ENCODE results near the gene IQSEC1.

DNA sequence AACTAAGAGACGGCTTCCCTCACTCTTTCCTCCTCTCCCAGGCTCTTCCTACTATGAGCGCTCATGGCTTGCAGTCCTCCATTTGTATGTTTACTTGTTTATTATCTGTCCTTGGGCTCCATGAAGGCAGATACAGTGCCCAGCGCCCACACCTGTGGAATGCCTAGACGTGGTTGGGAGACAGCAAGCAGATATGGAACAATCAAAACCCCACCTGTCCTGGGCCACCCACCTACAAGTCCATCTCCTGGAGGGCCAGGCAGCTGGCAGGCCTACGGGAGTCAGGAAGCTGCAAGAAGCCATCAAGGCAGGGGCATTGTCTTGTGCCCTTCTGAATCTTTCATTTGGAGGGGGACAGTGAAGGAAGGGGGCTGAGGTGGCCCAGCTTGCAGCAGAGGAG, 104.7 kb downstream of the IQSEC1 start:
- TF ChIP-seq, protein P1, sequence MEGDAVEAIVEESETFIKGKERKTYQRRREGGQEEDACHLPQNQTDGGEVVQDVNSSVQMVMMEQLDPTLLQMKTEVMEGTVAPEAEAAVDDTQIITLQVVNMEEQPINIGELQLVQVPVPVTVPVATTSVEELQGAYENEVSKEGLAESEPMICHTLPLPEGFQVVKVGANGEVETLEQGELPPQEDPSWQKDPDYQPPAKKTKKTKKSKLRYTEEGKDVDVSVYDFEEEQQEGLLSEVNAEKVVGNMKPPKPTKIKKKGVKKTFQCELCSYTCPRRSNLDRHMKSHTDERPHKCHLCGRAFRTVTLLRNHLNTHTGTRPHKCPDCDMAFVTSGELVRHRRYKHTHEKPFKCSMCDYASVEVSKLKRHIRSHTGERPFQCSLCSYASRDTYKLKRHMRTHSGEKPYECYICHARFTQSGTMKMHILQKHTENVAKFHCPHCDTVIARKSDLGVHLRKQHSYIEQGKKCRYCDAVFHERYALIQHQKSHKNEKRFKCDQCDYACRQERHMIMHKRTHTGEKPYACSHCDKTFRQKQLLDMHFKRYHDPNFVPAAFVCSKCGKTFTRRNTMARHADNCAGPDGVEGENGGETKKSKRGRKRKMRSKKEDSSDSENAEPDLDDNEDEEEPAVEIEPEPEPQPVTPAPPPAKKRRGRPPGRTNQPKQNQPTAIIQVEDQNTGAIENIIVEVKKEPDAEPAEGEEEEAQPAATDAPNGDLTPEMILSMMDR (conservative IDR thresholded peaks at IDR 0.05; ENCODE audit: low read depth in 2 of 2), result no peak
- TF ChIP-seq POLR2AphosphoS5 (IDR thresholded peaks at IDR 0.05; ENCODE audit: low read depth) (no peak), EZH2phosphoT487 (IDR thresholded peaks at IDR 0.05; ENCODE audit: unreplicated experiment) (no peak), NANOG (IDR thresholded peaks at IDR 0.05; ENCODE audit: borderline replicate concordance) (no peak), CREB1 (CRISPR knock-in tag; IDR thresholded peaks at IDR 0.05; ENCODE audit: low read depth) (no peak), EZH2 (IDR thresholded peaks at IDR 0.05; ENCODE audit: low read depth, unreplicated experiment) (no peak), ZNF331 (CRISPR knock-in tag; IDR thresholded peaks at IDR 0.05; ENCODE audit: low read depth) (no peak), ZNF114 (CRISPR knock-in tag; IDR thresholded peaks at IDR 0.05) (no peak), JUNB (IDR thresholded peaks at IDR 0.05; ENCODE audit: unreplicated experiment) (no peak), STAT1 (IDR thresholded peaks at IDR 0.05; ENCODE audit: unreplicated experiment) (no peak)
- TF ChIP-seq, protein P2, sequence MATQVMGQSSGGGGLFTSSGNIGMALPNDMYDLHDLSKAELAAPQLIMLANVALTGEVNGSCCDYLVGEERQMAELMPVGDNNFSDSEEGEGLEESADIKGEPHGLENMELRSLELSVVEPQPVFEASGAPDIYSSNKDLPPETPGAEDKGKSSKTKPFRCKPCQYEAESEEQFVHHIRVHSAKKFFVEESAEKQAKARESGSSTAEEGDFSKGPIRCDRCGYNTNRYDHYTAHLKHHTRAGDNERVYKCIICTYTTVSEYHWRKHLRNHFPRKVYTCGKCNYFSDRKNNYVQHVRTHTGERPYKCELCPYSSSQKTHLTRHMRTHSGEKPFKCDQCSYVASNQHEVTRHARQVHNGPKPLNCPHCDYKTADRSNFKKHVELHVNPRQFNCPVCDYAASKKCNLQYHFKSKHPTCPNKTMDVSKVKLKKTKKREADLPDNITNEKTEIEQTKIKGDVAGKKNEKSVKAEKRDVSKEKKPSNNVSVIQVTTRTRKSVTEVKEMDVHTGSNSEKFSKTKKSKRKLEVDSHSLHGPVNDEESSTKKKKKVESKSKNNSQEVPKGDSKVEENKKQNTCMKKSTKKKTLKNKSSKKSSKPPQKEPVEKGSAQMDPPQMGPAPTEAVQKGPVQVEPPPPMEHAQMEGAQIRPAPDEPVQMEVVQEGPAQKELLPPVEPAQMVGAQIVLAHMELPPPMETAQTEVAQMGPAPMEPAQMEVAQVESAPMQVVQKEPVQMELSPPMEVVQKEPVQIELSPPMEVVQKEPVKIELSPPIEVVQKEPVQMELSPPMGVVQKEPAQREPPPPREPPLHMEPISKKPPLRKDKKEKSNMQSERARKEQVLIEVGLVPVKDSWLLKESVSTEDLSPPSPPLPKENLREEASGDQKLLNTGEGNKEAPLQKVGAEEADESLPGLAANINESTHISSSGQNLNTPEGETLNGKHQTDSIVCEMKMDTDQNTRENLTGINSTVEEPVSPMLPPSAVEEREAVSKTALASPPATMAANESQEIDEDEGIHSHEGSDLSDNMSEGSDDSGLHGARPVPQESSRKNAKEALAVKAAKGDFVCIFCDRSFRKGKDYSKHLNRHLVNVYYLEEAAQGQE (IDR thresholded peaks at IDR 0.05; ENCODE audit: unreplicated experiment), result no peak
- TF ChIP-seq, protein P3, sequence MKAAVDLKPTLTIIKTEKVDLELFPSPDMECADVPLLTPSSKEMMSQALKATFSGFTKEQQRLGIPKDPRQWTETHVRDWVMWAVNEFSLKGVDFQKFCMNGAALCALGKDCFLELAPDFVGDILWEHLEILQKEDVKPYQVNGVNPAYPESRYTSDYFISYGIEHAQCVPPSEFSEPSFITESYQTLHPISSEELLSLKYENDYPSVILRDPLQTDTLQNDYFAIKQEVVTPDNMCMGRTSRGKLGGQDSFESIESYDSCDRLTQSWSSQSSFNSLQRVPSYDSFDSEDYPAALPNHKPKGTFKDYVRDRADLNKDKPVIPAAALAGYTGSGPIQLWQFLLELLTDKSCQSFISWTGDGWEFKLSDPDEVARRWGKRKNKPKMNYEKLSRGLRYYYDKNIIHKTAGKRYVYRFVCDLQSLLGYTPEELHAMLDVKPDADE (IDR thresholded peaks at IDR 0.05), result no peak
- TF ChIP-seq, protein P4, sequence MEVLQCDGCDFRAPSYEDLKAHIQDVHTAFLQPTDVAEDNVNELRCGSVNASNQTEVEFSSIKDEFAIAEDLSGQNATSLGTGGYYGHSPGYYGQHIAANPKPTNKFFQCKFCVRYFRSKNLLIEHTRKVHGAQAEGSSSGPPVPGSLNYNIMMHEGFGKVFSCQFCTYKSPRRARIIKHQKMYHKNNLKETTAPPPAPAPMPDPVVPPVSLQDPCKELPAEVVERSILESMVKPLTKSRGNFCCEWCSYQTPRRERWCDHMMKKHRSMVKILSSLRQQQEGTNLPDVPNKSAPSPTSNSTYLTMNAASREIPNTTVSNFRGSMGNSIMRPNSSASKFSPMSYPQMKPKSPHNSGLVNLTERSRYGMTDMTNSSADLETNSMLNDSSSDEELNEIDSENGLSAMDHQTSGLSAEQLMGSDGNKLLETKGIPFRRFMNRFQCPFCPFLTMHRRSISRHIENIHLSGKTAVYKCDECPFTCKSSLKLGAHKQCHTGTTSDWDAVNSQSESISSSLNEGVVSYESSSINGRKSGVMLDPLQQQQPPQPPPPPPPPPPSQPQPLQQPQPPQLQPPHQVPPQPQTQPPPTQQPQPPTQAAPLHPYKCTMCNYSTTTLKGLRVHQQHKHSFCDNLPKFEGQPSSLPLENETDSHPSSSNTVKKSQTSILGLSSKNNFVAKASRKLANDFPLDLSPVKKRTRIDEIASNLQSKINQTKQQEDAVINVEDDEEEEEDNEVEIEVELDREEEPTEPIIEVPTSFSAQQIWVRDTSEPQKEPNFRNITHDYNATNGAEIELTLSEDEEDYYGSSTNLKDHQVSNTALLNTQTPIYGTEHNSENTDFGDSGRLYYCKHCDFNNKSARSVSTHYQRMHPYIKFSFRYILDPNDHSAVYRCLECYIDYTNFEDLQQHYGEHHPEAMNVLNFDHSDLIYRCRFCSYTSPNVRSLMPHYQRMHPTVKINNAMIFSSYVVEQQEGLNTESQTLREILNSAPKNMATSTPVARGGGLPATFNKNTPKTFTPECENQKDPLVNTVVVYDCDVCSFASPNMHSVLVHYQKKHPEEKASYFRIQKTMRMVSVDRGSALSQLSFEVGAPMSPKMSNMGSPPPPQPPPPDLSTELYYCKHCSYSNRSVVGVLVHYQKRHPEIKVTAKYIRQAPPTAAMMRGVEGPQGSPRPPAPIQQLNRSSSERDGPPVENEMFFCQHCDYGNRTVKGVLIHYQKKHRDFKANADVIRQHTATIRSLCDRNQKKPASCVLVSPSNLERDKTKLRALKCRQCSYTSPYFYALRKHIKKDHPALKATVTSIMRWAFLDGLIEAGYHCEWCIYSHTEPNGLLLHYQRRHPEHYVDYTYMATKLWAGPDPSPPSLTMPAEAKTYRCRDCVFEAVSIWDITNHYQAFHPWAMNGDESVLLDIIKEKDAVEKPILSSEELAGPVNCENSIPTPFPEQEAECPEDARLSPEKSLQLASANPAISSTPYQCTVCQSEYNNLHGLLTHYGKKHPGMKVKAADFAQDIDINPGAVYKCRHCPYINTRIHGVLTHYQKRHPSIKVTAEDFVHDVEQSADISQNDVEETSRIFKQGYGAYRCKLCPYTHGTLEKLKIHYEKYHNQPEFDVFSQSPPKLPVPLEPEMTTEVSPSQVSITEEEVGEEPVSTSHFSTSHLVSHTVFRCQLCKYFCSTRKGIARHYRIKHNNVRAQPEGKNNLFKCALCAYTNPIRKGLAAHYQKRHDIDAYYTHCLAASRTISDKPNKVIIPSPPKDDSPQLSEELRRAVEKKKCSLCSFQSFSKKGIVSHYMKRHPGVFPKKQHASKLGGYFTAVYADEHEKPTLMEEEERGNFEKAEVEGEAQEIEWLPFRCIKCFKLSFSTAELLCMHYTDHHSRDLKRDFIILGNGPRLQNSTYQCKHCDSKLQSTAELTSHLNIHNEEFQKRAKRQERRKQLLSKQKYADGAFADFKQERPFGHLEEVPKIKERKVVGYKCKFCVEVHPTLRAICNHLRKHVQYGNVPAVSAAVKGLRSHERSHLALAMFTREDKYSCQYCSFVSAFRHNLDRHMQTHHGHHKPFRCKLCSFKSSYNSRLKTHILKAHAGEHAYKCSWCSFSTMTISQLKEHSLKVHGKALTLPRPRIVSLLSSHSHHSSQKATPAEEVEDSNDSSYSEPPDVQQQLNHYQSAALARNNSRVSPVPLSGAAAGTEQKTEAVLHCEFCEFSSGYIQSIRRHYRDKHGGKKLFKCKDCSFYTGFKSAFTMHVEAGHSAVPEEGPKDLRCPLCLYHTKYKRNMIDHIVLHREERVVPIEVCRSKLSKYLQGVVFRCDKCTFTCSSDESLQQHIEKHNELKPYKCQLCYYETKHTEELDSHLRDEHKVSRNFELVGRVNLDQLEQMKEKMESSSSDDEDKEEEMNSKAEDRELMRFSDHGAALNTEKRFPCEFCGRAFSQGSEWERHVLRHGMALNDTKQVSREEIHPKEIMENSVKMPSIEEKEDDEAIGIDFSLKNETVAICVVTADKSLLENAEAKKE (CRISPR knock-in tag; IDR thresholded peaks at IDR 0.05), result no peak
